HCT116 (cell line): ENCODE results near the gene NOP10. TPM values are rescaled to one million over a fixed set of nuclear protein-coding genes. Genes with fewer than 3 reads are reported as not detected.

Experiments
- ATAC-seq: fragments of 200-7000 bp; cut with Tn5 transposase; 2 replicates; pipeline ENCODE4 v1.9.1; 2020; ENCODE audit warnings: mild to moderate bottlenecking, moderate library complexity
- BruUV-seq: library from RNA; stranded (reverse); fragments of 400-500 nt; replicated peaks from 2 replicates; lab custom pipeline; 2021; lab: Mats Ljungman, UMichigan
- CTCF ChIA-PET: fragments of 300-600 bp; sonication (Branson Sonifier 250); formaldehyde crosslinking; loops from one replicate; lab custom pipeline; 2021; ENCODE audit warnings: antibody characterized with exemption; lab: Charles Lee
- POLR2A ChIA-PET: fragments of 300-600, 350-600 bp; sonication (Branson Sonifier 250); formaldehyde crosslinking; loops from one replicate; lab custom pipeline; 2021; ENCODE audit warnings: antibody characterized with exemption; lab: Charles Lee
- RAD21 ChIA-PET, 2 experiments: fragments of 300-600 bp; sonication (Branson Sonifier 250); formaldehyde crosslinking; loops; one replicate each; lab custom pipeline; 2023; ENCODE audit warnings: low total read pairs in 2 of 2; ENCODE audit not compliant: uncharacterized antibody in 2 of 2, unreplicated experiment in 2 of 2, low non-redundant PET in 1 of 2; lab: Charles Lee
- DNase-seq: peaks from one replicate; pipeline ENCODE4 v3.0.0-alpha.2; 2010; ENCODE audit warnings: low read depth, low spot score
- H2AFZ ChIP-seq: fragments of 200-600 bp; shearing (Covaris generic), sonication (generic); 2 replicates; pipeline ENCODE4 v1.6.1; 2017; ENCODE audit warnings: low read depth, mixed run types, mixed read lengths, antibody characterized with exemption, low read length; ENCODE audit not compliant: poor library complexity, severe bottlenecking
- H3K27ac ChIP-seq: 2 replicates; pipeline ENCODE4 v1.5.1; 2012; ENCODE audit warnings: low read depth, low read length
- H3K27me3 ChIP-seq: fragments of 200-600 bp; sonication (generic); 2 replicates; pipeline ENCODE4 v1.6.1; 2016; ENCODE audit warnings: mixed run types, low read length, mixed read lengths; ENCODE audit not compliant: insufficient read depth
- H3K36me3 ChIP-seq, 2 experiments: fragments of 200-500 bp in 1 of 2; fragments of 200-600 bp in 1 of 2; sonication (Bioruptor generic) in 1 of 2; sonication (generic) in 1 of 2; 2 replicates each; pipeline versions ENCODE4 v1.5.1 to v1.6.1; 2014 to 2016; ENCODE audit warnings: low read length in 2 of 2, inconsistent platforms in 1 of 2, mixed read lengths in 1 of 2, mixed run types in 1 of 2; ENCODE audit not compliant: insufficient read depth in 2 of 2, control insufficient read depth in 1 of 2
- H3K4me1 ChIP-seq, 2 experiments: fragments of 200-600 bp in 1 of 2; sonication (generic) in 1 of 2; 2 replicates each; pipeline versions ENCODE4 v1.5.1 to v1.6.1; 2012 to 2017; ENCODE audit warnings: low read length in 2 of 2, inconsistent platforms in 1 of 2, mild to moderate bottlenecking in 1 of 2, mixed read lengths in 1 of 2, mixed run types in 1 of 2, moderate library complexity in 1 of 2; ENCODE audit not compliant: insufficient read depth in 2 of 2, control insufficient read depth in 1 of 2
- H3K4me2 ChIP-seq: fragments of 200-600 bp; sonication (generic); 2 replicates; pipeline ENCODE4 v1.6.1; 2017; ENCODE audit warnings: mixed run types, low read length, mixed read lengths
- H3K4me3 ChIP-seq, 2 experiments: fragments of 200-600 bp in 1 of 2; sonication (generic) in 1 of 2; replicated peaks in 1 of 2; 2 replicates each; pipeline ENCODE4 v1.5.1; 2011 to 2016; ENCODE audit warnings: low read length in 2 of 2, control low read depth in 1 of 2, low read depth in 1 of 2, mild to moderate bottlenecking in 1 of 2, mixed read lengths in 1 of 2, mixed run types in 1 of 2
- H3K79me2 ChIP-seq: fragments of 200-600 bp; sonication (generic); 2 replicates; pipeline ENCODE4 v1.6.1; 2017; ENCODE audit warnings: mild to moderate bottlenecking, mixed run types, low read length, moderate library complexity, mixed read lengths; ENCODE audit not compliant: insufficient read depth
- H3K9ac ChIP-seq: fragments of 200-600 bp; sonication (generic); 2 replicates; pipeline ENCODE4 v1.6.1; 2016; ENCODE audit warnings: low read length, mixed read lengths
- H3K9me2 ChIP-seq: fragments of 200-600 bp; sonication (generic), shearing (Covaris generic); 2 replicates; pipeline ENCODE4 v1.6.1; 2017; ENCODE audit warnings: mixed run types, mild to moderate bottlenecking, moderate library complexity; ENCODE audit not compliant: insufficient read depth
- H3K9me3 ChIP-seq, 2 experiments: fragments of 200-500 bp in 1 of 2; fragments of 200-600 bp in 1 of 2; sonication (Bioruptor generic) in 1 of 2; sonication (generic) in 1 of 2; 2 replicates each; pipeline ENCODE4 v1.6.1; 2014 to 2017; ENCODE audit warnings: low read length in 2 of 2, mixed read lengths in 2 of 2, inconsistent platforms in 1 of 2, low read depth in 1 of 2, mild to moderate bottlenecking in 1 of 2, mixed run types in 1 of 2, moderate library complexity in 1 of 2; ENCODE audit not compliant: control insufficient read depth in 1 of 2, insufficient read depth in 1 of 2
- H4K20me1 ChIP-seq: fragments of 200-600 bp; sonication (generic), shearing (Covaris generic); 2 replicates; pipeline ENCODE4 v1.6.1; 2017; ENCODE audit warnings: mixed run types, mild to moderate bottlenecking, moderate library complexity; ENCODE audit not compliant: insufficient read depth
- CEBPB ChIP-seq: IDR thresholded peaks from 2 replicates; pipeline ENCODE4 v1.6.1; 2012; ENCODE audit warnings: low read depth
- CTCF ChIP-seq, 3 experiments: fragments of 200-600 bp in 1 of 3; sonication (generic) in 1 of 3; IDR thresholded peaks in 2 of 3; conservative IDR thresholded peaks in 1 of 3; 2 replicates each; pipeline ENCODE4 v1.5.1; 2012 to 2017; ENCODE audit warnings: low read depth in 2 of 3, low read length in 2 of 3, antibody characterized with exemption in 1 of 3, borderline replicate concordance in 1 of 3, control low read depth in 1 of 3, mild to moderate bottlenecking in 1 of 3, mixed read lengths in 1 of 3, mixed run types in 1 of 3, moderate library complexity in 1 of 3; ENCODE audit not compliant: insufficient read depth in 1 of 3
- EGR1 ChIP-seq: IDR thresholded peaks from 2 replicates; pipeline ENCODE4 v1.6.1; 2012; ENCODE audit warnings: low read depth
- EZH2 ChIP-seq: fragments of 200-600 bp; sonication (generic); IDR thresholded peaks from 2 replicates; pipeline ENCODE4 v1.6.1; 2017; ENCODE audit warnings: antibody characterized with exemption, mixed run types
- EZH2phosphoT487 ChIP-seq: fragments of 200-600 bp; IDR thresholded peaks from 2 replicates; pipeline ENCODE4 v1.6.1; 2018; ENCODE audit warnings: antibody characterized with exemption, borderline replicate concordance
- FOSL1 ChIP-seq: IDR thresholded peaks from 2 replicates; pipeline ENCODE4 v1.6.1; 2012; ENCODE audit warnings: low read depth
- JUND ChIP-seq: IDR thresholded peaks from 2 replicates; pipeline ENCODE4 v1.6.1; 2012
- MAX ChIP-seq: IDR thresholded peaks from 2 replicates; pipeline ENCODE4 v1.6.1; 2012
- POLR2A ChIP-seq: IDR thresholded peaks from 2 replicates; pipeline ENCODE4 v1.7.0; 2011; ENCODE audit warnings: borderline replicate concordance; ENCODE audit not compliant: insufficient read depth, insufficient read length; ENCODE audit errors: extremely low read depth
- POLR2AphosphoS5 ChIP-seq: IDR thresholded peaks from 2 replicates; pipeline ENCODE4 v1.6.1; 2011; ENCODE audit warnings: mild to moderate bottlenecking, low read depth, low read length, moderate library complexity
- SP1 ChIP-seq: IDR thresholded peaks from 2 replicates; pipeline ENCODE4 v1.6.1; 2012; ENCODE audit warnings: low read depth
- SRF ChIP-seq: IDR thresholded peaks from 2 replicates; pipeline ENCODE4 v1.6.1; 2012; ENCODE audit warnings: low read depth
- TCF7L2 ChIP-seq: IDR thresholded peaks from 2 replicates; pipeline ENCODE4 v1.7.0; 2011; ENCODE audit warnings: borderline replicate concordance, inconsistent platforms; ENCODE audit not compliant: insufficient read depth, insufficient read length; ENCODE audit errors: extremely low read depth
- YY1 ChIP-seq: IDR thresholded peaks from 2 replicates; pipeline ENCODE4 v1.6.1; 2011; ENCODE audit warnings: low read length, low read depth, moderate library complexity, mild to moderate bottlenecking; ENCODE audit not compliant: insufficient replicate concordance; ENCODE audit errors: extremely low read depth
- ZBTB33 ChIP-seq: IDR thresholded peaks from 2 replicates; pipeline ENCODE4 v1.6.1; 2011; ENCODE audit warnings: mild to moderate bottlenecking, low read length, moderate library complexity; ENCODE audit not compliant: insufficient replicate concordance; ENCODE audit errors: extremely low read depth
- ZFX ChIP-seq: fragments of 450-650 bp; IDR thresholded peaks from 2 replicates; pipeline ENCODE4 v1.6.1; 2017
- ZNF274 ChIP-seq: fragments of 200-500 bp; sonication (Bioruptor generic); IDR thresholded peaks from 2 replicates; pipeline ENCODE4 v1.6.1; 2014; ENCODE audit warnings: mild to moderate bottlenecking, low read depth, low read length, inconsistent platforms
- intact Hi-C: fragments of 100-400 bp; cut with micrococcal nuclease; formaldehyde crosslinking; loops from 2 replicates; pipeline ENCODE4 v1.10.0; 2022
- total RNA-seq: library from RNA; stranded (reverse); gene quantifications from one replicate; pipeline ENCODE4 v1.2.1, GENCODE V29; 2021; ENCODE audit not compliant: unreplicated experiment

The NOP10 gene
- total RNA-seq, 1 experiment from 2014 or later, result 216 TPM

GRCh38 chr15:34304613-34305012 lies 38.3 kb downstream of the NOP10 start:
- H3K36me3 ChIP-seq, result no peaks in the 10 kb centered on the region
- H3K4me1 ChIP-seq, result peaks cover 8 to 16% of the 10 kb centered on the region in 2 experiments
- no peak for DNase-seq
- ChIA-PET CTCF (no interaction called here), RAD21 (no interaction called here), POLR2A (no interaction called here)
- no peak overlapping the region for H3K9ac ChIP-seq
- no peaks in the 10 kb centered on the region for H4K20me1 ChIP-seq
- no peak overlapping the region for H2AFZ ChIP-seq
- H3K27ac ChIP-seq, result no peak overlapping the region
- no peaks in the 10 kb centered on the region for H3K9me3 ChIP-seq
- H3K4me3 ChIP-seq, result no peak overlapping the region
- no peaks in the 10 kb centered on the region for H3K27me3 ChIP-seq
- H3K4me2 ChIP-seq, result no peak overlapping the region
- no peaks in the 10 kb centered on the region for H3K79me2 ChIP-seq
- H3K9me2 ChIP-seq, result no peaks in the 10 kb centered on the region
- ATAC-seq, result no peak
- BruUV-seq, result no TSS peak
- TF ChIP-seq ZNF274, result no peak
- no peak for TF ChIP-seq JUND
- no peak for TF ChIP-seq ZBTB33
- TF ChIP-seq CEBPB, result no peak
- TF ChIP-seq EZH2phosphoT487, result no peak
- no peak for TF ChIP-seq FOSL1
- no peak for TF ChIP-seq CTCF (IDR thresholded peaks at IDR 0.05 in 2 of 3, conservative IDR thresholded peaks at IDR 0.05 in 1 of 3; ENCODE audit: borderline replicate concordance in 1 of 3, insufficient read depth in 1 of 3, low read depth in 2 of 3, low read length in 2 of 3)
- TF ChIP-seq YY1, result no peak
- no peak for TF ChIP-seq ZFX
- no peak for TF ChIP-seq POLR2AphosphoS5
- TF ChIP-seq EGR1, result no peak
- no peak for TF ChIP-seq SP1
- TF ChIP-seq MAX, result no peak
- TF ChIP-seq POLR2A, result no peak
- TF ChIP-seq TCF7L2, result no peak
- no peak for TF ChIP-seq SRF
- no peak for TF ChIP-seq EZH2
- intact Hi-C loops, result no loop called here
